AG09309 (cell line): Measurements from ENCODE around the gene EPHB1.

ENCODE experiments used
- DNase-seq: peaks from one replicate; pipeline ENCODE4 v3.0.0-alpha.2; 2010; ENCODE audit warnings: low read depth
- H3K4me3 ChIP-seq: 2 replicates; pipeline ENCODE4 v1.5.1; 2011; ENCODE audit warnings: mild to moderate bottlenecking, low read depth, low read length, moderate library complexity; ENCODE audit not compliant: control insufficient read depth
- CTCF ChIP-seq: IDR thresholded peaks from 2 replicates; pipeline ENCODE4 v1.5.1; 2011; ENCODE audit warnings: mild to moderate bottlenecking, low read depth, low read length, inconsistent platforms; ENCODE audit not compliant: insufficient read depth, control insufficient read depth; ENCODE audit errors: missing control alignments

EPHB1 gene

GRCh38 chr3:134816623-134817022, 21.6 kb downstream of the EPHB1 start:
- no peak for TF ChIP-seq CTCF
- DNase-seq: no peak
- no peak overlapping the region for H3K4me3 ChIP-seq

GRCh38 chr3:134817297-134817696, 22.2 kb downstream of the EPHB1 start:
- H3K4me3 ChIP-seq: no peak overlapping the region
- no peak for DNase-seq
- no peak for TF ChIP-seq CTCF

- no peak overlapping the region for H3K4me3 ChIP-seq
- no peak for DNase-seq
- no peak for TF ChIP-seq CTCF
Observed at GRCh38 chr3:134820994-134821393, 25.9 kb downstream of the EPHB1 start.

GRCh38 chr3:134822090-134822489, 27.0 kb downstream of the EPHB1 start:
- H3K4me3 ChIP-seq: no peak overlapping the region
- DNase-seq: no peak
- no peak for TF ChIP-seq CTCF

GRCh38 chr3:134823679-134824078, 28.6 kb downstream of the EPHB1 start:
- no peak for DNase-seq
- TF ChIP-seq CTCF: no peak
- H3K4me3 ChIP-seq: no peak overlapping the region

GRCh38 chr3:134824791-134825190, 29.7 kb downstream of the EPHB1 start:
- no peak for TF ChIP-seq CTCF
- H3K4me3 ChIP-seq: no peak overlapping the region
- no peak for DNase-seq

- H3K4me3 ChIP-seq: no peak overlapping the region
- no peak for TF ChIP-seq CTCF
- DNase-seq: no peak
Observed at GRCh38 chr3:134827213-134827612, 32.2 kb downstream of the EPHB1 start.
